ENCODE measurements around the gene GNAI3.
"Not testable (repeated sequence)": the region's sequence is repeated elsewhere in the genome, so short reads cannot be mapped to it uniquely, and the experiment has no call there.

The GNAI3 gene

GRCh38 chr1:109657970-109658369, 109.6 kb downstream of the GNAI3 start:
- TF ChIP-seq PPARA (CRISPR knock-in tag; IDR thresholded peaks at IDR 0.05; ENCODE audit: borderline replicate concordance): no peak
- no peak for TF ChIP-seq GLIS3 (CRISPR knock-in tag; IDR thresholded peaks at IDR 0.05)
- TF ChIP-seq, protein P1, sequence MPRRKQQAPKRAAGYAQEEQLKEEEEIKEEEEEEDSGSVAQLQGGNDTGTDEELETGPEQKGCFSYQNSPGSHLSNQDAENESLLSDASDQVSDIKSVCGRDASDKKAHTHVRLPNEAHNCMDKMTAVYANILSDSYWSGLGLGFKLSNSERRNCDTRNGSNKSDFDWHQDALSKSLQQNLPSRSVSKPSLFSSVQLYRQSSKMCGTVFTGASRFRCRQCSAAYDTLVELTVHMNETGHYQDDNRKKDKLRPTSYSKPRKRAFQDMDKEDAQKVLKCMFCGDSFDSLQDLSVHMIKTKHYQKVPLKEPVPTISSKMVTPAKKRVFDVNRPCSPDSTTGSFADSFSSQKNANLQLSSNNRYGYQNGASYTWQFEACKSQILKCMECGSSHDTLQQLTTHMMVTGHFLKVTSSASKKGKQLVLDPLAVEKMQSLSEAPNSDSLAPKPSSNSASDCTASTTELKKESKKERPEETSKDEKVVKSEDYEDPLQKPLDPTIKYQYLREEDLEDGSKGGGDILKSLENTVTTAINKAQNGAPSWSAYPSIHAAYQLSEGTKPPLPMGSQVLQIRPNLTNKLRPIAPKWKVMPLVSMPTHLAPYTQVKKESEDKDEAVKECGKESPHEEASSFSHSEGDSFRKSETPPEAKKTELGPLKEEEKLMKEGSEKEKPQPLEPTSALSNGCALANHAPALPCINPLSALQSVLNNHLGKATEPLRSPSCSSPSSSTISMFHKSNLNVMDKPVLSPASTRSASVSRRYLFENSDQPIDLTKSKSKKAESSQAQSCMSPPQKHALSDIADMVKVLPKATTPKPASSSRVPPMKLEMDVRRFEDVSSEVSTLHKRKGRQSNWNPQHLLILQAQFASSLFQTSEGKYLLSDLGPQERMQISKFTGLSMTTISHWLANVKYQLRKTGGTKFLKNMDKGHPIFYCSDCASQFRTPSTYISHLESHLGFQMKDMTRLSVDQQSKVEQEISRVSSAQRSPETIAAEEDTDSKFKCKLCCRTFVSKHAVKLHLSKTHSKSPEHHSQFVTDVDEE (CRISPR knock-in tag; IDR thresholded peaks at IDR 0.05): no peak
- no peak for TF ChIP-seq ZNF8 (CRISPR knock-in tag; IDR thresholded peaks at IDR 0.05)
- TF ChIP-seq SNAI2 (CRISPR knock-in tag; IDR thresholded peaks at IDR 0.05): no peak
- no peak for TF ChIP-seq POU6F1 (CRISPR knock-in tag; IDR thresholded peaks at IDR 0.05; ENCODE audit: borderline replicate concordance, low read depth)
- TF ChIP-seq CSDC2 (CRISPR knock-in tag; IDR thresholded peaks at IDR 0.05): no peak
- TF ChIP-seq ZC3H10 (CRISPR knock-in tag; IDR thresholded peaks at IDR 0.05): no peak
- TF ChIP-seq ISL1 (CRISPR knock-in tag; IDR thresholded peaks at IDR 0.05): no peak
- TF ChIP-seq ZFP30 (CRISPR knock-in tag; IDR thresholded peaks at IDR 0.05): no peak
- TF ChIP-seq, protein P2, sequence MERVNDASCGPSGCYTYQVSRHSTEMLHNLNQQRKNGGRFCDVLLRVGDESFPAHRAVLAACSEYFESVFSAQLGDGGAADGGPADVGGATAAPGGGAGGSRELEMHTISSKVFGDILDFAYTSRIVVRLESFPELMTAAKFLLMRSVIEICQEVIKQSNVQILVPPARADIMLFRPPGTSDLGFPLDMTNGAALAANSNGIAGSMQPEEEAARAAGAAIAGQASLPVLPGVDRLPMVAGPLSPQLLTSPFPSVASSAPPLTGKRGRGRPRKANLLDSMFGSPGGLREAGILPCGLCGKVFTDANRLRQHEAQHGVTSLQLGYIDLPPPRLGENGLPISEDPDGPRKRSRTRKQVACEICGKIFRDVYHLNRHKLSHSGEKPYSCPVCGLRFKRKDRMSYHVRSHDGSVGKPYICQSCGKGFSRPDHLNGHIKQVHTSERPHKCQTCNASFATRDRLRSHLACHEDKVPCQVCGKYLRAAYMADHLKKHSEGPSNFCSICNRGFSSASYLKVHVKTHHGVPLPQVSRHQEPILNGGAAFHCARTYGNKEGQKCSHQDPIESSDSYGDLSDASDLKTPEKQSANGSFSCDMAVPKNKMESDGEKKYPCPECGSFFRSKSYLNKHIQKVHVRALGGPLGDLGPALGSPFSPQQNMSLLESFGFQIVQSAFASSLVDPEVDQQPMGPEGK (CRISPR knock-in tag; IDR thresholded peaks at IDR 0.05; ENCODE audit: borderline replicate concordance): no peak
- no peak for TF ChIP-seq RARB (CRISPR knock-in tag; IDR thresholded peaks at IDR 0.05)
- no peak for TF ChIP-seq ARNTL (CRISPR knock-in tag; IDR thresholded peaks at IDR 0.05; ENCODE audit: borderline replicate concordance, low read depth)
- no peak for TF ChIP-seq ZNF565 (CRISPR knock-in tag; conservative IDR thresholded peaks at IDR 0.05; ENCODE audit: low read depth)
- no peak for ATAC-seq

DNA sequence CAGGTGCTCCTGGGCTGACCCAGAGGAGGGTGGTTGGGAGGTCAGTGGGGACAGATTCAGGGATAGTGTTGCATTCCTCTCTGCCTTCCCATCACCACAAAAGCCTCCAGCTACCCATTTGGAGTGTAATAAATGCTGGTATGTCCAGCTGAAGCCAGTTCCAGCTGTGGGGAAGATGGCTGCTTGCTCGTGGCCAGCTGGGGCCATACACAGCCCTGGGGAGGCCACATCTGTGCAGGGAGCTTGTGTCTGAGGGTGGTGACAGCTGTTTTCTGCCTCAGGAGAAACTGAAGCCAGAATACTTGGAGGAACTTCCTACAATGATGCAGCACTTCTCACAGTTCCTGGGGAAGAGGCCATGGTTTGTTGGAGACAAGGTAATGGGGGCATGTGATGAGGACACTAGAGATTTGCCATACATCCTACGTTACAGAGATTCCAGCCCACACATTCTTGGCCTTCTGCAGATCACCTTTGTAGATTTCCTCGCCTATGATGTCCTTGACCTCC, 110.2 kb downstream of the GNAI3 start:
- no peak for ATAC-seq
- no peak for TF ChIP-seq ESRRG (CRISPR knock-in tag; IDR thresholded peaks at IDR 0.05)
- TF ChIP-seq ARNTL (CRISPR knock-in tag; IDR thresholded peaks at IDR 0.05; ENCODE audit: borderline replicate concordance, low read depth): no peak
- no peak for TF ChIP-seq ZC3H10 (CRISPR knock-in tag; IDR thresholded peaks at IDR 0.05)
- TF ChIP-seq ZNF8 (CRISPR knock-in tag; IDR thresholded peaks at IDR 0.05): no peak
- TF ChIP-seq OSR1 (CRISPR knock-in tag; IDR thresholded peaks at IDR 0.05): no peak
- no peak for TF ChIP-seq SNAI2 (CRISPR knock-in tag; IDR thresholded peaks at IDR 0.05)

- no peak for ATAC-seq
- TF ChIP-seq ARNTL (CRISPR knock-in tag; IDR thresholded peaks at IDR 0.05; ENCODE audit: borderline replicate concordance, low read depth) (no peak), TOX (CRISPR knock-in tag; IDR thresholded peaks at IDR 0.05; ENCODE audit: borderline replicate concordance) (no peak), CSDC2 (CRISPR knock-in tag; IDR thresholded peaks at IDR 0.05) (no peak), ESRRG (CRISPR knock-in tag; IDR thresholded peaks at IDR 0.05) (no peak), PPARA (CRISPR knock-in tag; IDR thresholded peaks at IDR 0.05; ENCODE audit: borderline replicate concordance) (no peak), GLIS3 (CRISPR knock-in tag; IDR thresholded peaks at IDR 0.05) (no peak), BACH2 (CRISPR knock-in tag; IDR thresholded peaks at IDR 0.05; ENCODE audit: borderline replicate concordance) (no peak), ZFP30 (CRISPR knock-in tag; IDR thresholded peaks at IDR 0.05) (no peak)
- TF ChIP-seq, protein P2 (CRISPR knock-in tag; IDR thresholded peaks at IDR 0.05; ENCODE audit: borderline replicate concordance): no peak
Observed at GRCh38 chr1:109659145-109659544, 110.7 kb downstream of the GNAI3 start.

GRCh38 chr1:109659997-109660690, 111.7 kb downstream of the GNAI3 start:
- TF ChIP-seq, protein P1 (CRISPR knock-in tag; IDR thresholded peaks at IDR 0.05): no peak
- ATAC-seq: no peak

GRCh38 chr1:109660691-109661026, 112.2 kb downstream of the GNAI3 start:
- not testable (repeated sequence) for ATAC-seq
